ENCODE results near the gene PRRG2.

DNA sequence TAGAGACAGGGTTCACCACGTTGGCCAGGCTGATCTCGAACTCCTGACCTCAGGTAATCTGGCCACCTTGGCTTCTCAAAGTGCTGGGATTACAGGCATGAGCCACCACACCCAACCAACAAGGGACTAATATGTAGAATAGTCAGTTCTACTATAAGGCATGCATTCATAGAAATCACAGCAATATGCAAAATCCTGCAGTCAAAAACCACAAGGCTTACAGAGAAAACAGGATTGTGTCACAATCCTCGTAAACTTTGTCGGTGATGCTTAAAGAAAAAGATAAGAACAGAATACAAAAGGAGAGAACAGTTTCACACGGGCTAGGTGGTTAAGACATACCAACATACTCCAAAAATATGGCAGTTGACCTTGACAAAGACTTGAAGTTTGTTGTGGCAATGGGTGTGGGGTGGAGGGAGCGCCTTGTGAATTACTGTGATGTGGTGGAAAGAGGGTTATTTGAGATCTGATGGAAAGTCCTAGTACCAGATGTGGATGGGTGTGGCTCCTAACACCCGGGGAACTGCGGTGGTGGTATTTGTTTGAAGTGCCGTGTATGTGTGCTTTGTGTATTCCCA is 13.2 kb upstream of the PRRG2 start:
- TF ChIP-seq, protein P1, sequence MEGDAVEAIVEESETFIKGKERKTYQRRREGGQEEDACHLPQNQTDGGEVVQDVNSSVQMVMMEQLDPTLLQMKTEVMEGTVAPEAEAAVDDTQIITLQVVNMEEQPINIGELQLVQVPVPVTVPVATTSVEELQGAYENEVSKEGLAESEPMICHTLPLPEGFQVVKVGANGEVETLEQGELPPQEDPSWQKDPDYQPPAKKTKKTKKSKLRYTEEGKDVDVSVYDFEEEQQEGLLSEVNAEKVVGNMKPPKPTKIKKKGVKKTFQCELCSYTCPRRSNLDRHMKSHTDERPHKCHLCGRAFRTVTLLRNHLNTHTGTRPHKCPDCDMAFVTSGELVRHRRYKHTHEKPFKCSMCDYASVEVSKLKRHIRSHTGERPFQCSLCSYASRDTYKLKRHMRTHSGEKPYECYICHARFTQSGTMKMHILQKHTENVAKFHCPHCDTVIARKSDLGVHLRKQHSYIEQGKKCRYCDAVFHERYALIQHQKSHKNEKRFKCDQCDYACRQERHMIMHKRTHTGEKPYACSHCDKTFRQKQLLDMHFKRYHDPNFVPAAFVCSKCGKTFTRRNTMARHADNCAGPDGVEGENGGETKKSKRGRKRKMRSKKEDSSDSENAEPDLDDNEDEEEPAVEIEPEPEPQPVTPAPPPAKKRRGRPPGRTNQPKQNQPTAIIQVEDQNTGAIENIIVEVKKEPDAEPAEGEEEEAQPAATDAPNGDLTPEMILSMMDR (optimal IDR thresholded peaks at IDR 0.05 in 1 of 3, IDR thresholded peaks at IDR 0.05 in 1 of 3, conservative IDR thresholded peaks at IDR 0.05 in 1 of 3; ENCODE audit: extremely low read depth in 1 of 3, insufficient read depth in 2 of 3, low read length in 3 of 3): no peak
- TF ChIP-seq EZH2 (IDR thresholded peaks at IDR 0.05; ENCODE audit: low read length): no peak

Data from keratinocyte (primary cell).